ENCODE results near the gene OLFML2B. TPM values are rescaled to one million over a fixed set of nuclear protein-coding genes. Genes with fewer than 3 reads are reported as not detected.

The OLFML2B gene
- total RNA-seq, 1 experiment from 2014 or later = 1.4 TPM

DNA sequence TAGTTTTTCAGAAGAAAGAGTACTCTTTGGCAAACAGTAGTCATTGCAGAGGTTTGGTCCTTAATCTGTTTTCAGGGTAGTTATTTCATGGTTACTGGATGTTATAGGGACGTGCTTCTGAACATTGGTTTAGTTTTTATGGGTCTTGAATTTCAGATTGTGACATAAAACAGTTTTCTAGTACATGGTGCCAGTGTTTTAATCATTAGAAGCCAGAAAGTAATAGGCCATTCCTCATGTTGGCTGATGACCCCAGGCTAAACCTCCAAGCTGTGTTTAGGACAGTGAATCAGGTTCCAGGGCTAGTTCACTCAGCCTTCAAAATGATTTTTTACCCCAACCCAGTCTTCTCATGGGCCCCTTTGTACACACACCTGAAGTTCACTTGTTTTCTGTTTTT lies 73.3 kb downstream of the OLFML2B start:
- Mint-ChIP-seq H3K27me3 (ENCODE audit: low read depth) (no peaks in the 10 kb centered on the region), H3K9me3 (no peaks in the 10 kb centered on the region), H3K27ac (no peak overlapping the region), H3K36me3 (ENCODE audit: insufficient read depth in 1 of 3, low read depth in 3 of 3) (no peaks in the 10 kb centered on the region), H3K4me3 (no peak overlapping the region), H3K4me1 (peaks cover 16 to 19% of the 10 kb centered on the region in 2 experiments)
- Histone ChIP-seq H4K20me1 (ENCODE audit: control insufficient read depth, insufficient read depth, insufficient read length) (no peaks in the 10 kb centered on the region), H2BK15ac (ENCODE audit: low read depth, low read length) (no peak overlapping the region), H2BK120ac (ENCODE audit: low read depth, low read length, poor library complexity, severe bottlenecking) (no peak overlapping the region), H2AFZ (ENCODE audit: low read length) (no peak overlapping the region), H3K56ac (ENCODE audit: insufficient read length, low read depth, low read length) (no peak overlapping the region), H3K14ac (ENCODE audit: insufficient read depth, low read length) (no peak overlapping the region), H3K4me1 (ENCODE audit: insufficient read depth, low read length) (no peaks in the 10 kb centered on the region; the same call in 1 of the 2 replicates), H3K4ac (ENCODE audit: low read depth, low read length) (no peak overlapping the region), H3K9me3 (ENCODE audit: control insufficient read depth, low read depth, low read length) (no peaks in the 10 kb centered on the region), H3K27me3 (ENCODE audit: insufficient read depth, low read length) (no peaks in the 10 kb centered on the region), H2BK12ac (ENCODE audit: insufficient read length, low read depth, low read length) (no peak overlapping the region), H4K91ac (ENCODE audit: insufficient read length, low read depth, low read length) (no peak overlapping the region), H2BK20ac (ENCODE audit: low read depth, low read length, poor library complexity, severe bottlenecking) (no peak overlapping the region), H2AK5ac (ENCODE audit: insufficient read length, low read length) (no peak overlapping the region), H4K5ac (ENCODE audit: insufficient read length, low read depth, low read length) (no peak overlapping the region), H3K27ac (ENCODE audit: insufficient read length, low read depth, low read length) (no peak overlapping the region), H3T11ph (ENCODE audit: low read length) (no peak overlapping the region), H3K18ac (ENCODE audit: insufficient read length, low read depth, low read length) (no peak overlapping the region), H4K8ac (replicated peaks; ENCODE audit: insufficient read length, low read depth, low read length) (no peak overlapping the region), H3K79me1 (ENCODE audit: insufficient read depth, low read depth, low read length, poor library complexity, severe bottlenecking) (no peaks in the 10 kb centered on the region), H3K23ac (ENCODE audit: insufficient read length, low read depth, low read length) (no peak overlapping the region), H3K9ac (ENCODE audit: extremely low read depth, insufficient read length, low read length) (no peak overlapping the region), H3K23me2 (ENCODE audit: insufficient read length, low read depth, low read length, poor library complexity, severe bottlenecking) (no peaks in the 10 kb centered on the region), H2BK5ac (ENCODE audit: insufficient read length, low read length) (no peak overlapping the region), H3K79me2 (ENCODE audit: insufficient read depth, low read length) (no peaks in the 10 kb centered on the region), H3K4me2 (ENCODE audit: insufficient read depth, insufficient read length, low read length) (no peak overlapping the region)
- TF ChIP-seq, protein P1, sequence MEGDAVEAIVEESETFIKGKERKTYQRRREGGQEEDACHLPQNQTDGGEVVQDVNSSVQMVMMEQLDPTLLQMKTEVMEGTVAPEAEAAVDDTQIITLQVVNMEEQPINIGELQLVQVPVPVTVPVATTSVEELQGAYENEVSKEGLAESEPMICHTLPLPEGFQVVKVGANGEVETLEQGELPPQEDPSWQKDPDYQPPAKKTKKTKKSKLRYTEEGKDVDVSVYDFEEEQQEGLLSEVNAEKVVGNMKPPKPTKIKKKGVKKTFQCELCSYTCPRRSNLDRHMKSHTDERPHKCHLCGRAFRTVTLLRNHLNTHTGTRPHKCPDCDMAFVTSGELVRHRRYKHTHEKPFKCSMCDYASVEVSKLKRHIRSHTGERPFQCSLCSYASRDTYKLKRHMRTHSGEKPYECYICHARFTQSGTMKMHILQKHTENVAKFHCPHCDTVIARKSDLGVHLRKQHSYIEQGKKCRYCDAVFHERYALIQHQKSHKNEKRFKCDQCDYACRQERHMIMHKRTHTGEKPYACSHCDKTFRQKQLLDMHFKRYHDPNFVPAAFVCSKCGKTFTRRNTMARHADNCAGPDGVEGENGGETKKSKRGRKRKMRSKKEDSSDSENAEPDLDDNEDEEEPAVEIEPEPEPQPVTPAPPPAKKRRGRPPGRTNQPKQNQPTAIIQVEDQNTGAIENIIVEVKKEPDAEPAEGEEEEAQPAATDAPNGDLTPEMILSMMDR (conservative IDR thresholded peaks at IDR 0.05) = no peak
- no CpG with 5 or more reads among the region's 1 CpG for WGBS (ENCODE audit: extremely low coverage, insufficient read length, low lambda C conversion rate)
- no peak for DNase-seq

All from H9 (cell line).